CD4-positive, alpha-beta T cell treated with Interleukin-6 for 4 hours (primary cell): ENCODE results near the gene FANCB.

Source experiments
- DNase-seq: peaks from one replicate; pipeline ENCODE4 v3.0.0-alpha.2; 2020; ENCODE audit warnings: mixed read lengths

The FANCB gene

GRCh38 chrX:14832151-14832550, 40.7 kb downstream of the FANCB start:
- no peak for DNase-seq

- DNase-seq, result no peak
Measured at GRCh38 chrX:14829643-14830042, 43.2 kb downstream of the FANCB start.

- no peak for DNase-seq
Measured at GRCh38 chrX:14826319-14826718, 46.5 kb downstream of the FANCB start.

GRCh38 chrX:14825851-14826250, 47.0 kb downstream of the FANCB start:
- DNase-seq, result no peak

GRCh38 chrX:14819769-14820168, 53.1 kb downstream of the FANCB start:
- no peak for DNase-seq

GRCh38 chrX:14817571-14817970, 55.3 kb downstream of the FANCB start:
- no peak for DNase-seq

- DNase-seq, result no peak
Measured at GRCh38 chrX:14802943-14803710, 69.7 kb downstream of the FANCB start.

- no peak for DNase-seq
Measured at GRCh38 chrX:14801136-14801535, 71.7 kb downstream of the FANCB start.

- DNase-seq, result no peak
Measured at GRCh38 chrX:14798805-14799397, 74.0 kb downstream of the FANCB start.
